ENCODE measurements around the gene TEX2. TPM values are rescaled to one million over a fixed set of nuclear protein-coding genes. Genes with fewer than 3 reads are reported as not detected.

Gene TEX2
- total and polyA plus RNA-seq, 2 donors (not counting 1 experiment from before 2014, with no cell fraction given): 4.0 to 7.6 TPM

DNA sequence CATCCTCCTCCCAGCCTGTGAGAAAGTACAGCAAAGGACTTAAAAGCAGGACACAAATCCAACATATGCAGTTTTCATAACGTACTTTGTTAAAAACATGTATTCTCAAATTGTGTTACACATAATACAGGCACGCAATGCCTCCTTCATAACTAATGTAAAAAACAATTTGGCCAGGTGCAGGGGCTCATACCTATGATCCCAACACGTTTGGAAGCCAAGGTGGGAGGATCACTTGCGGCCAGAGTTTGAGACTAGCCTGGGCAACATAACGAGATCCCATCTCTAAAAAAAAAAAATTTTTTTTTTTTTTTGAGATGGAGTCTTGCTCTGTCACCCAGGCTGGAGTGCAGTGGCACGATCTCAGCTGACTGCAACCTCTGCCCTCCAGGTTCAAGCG, 20.4 kb downstream of the TEX2 start:
- no peak overlapping the region for H3K4me3 ChIP-seq (ENCODE audit: control extremely low read depth in 1 of 5, extremely low read depth in 1 of 5, insufficient read depth in 1 of 5, low read depth in 2 of 5, low read length in 4 of 5)
- H3K27me3 ChIP-seq (replicated peaks in 1 of 4; ENCODE audit: control extremely low read depth in 1 of 4, control insufficient read depth in 3 of 4, insufficient read depth in 4 of 4, low read length in 3 of 4): no peaks in the 10 kb centered on the region
- H3K4me1 ChIP-seq (ENCODE audit: control insufficient read depth in 2 of 2, insufficient read depth in 2 of 2, low read length in 2 of 2): no peaks in the 10 kb centered on the region
- no peak overlapping the region for H3K27ac Mint-ChIP-seq
- H3K27ac ChIP-seq (ENCODE audit: low read length in 2 of 2): no peak overlapping the region
- H3K79me2 ChIP-seq (ENCODE audit: control insufficient read depth, insufficient read depth, low read length): peaks cover 3% of the 10 kb centered on the region
- no peak overlapping the region for H3K4me2 ChIP-seq (replicated peaks; ENCODE audit: low read depth, low read length, poor library complexity, severe bottlenecking)
- H3K9me3 Mint-ChIP-seq (ENCODE audit: insufficient read depth): no peaks in the 10 kb centered on the region
- no peak overlapping the region for H2AFZ ChIP-seq (ENCODE audit: insufficient read depth, low read depth, low read length, poor library complexity, severe bottlenecking)
- no peaks in the 10 kb centered on the region for H3K9me3 ChIP-seq (ENCODE audit: control extremely low read depth in 1 of 3, control insufficient read depth in 2 of 3, insufficient read depth in 1 of 3, low read length in 2 of 3)
- no peak overlapping the region for H3K9ac ChIP-seq (ENCODE audit: low read length)
- WGBS (ENCODE audit: insufficient coverage): 100% methylated on average over 5 of the region's 7 CpGs
- H4K20me1 ChIP-seq (ENCODE audit: control insufficient read depth, insufficient read depth, low read length, poor library complexity, severe bottlenecking): no peaks in the 10 kb centered on the region
- H3K36me3 ChIP-seq (replicated peaks in 1 of 2; ENCODE audit: control extremely low read depth in 1 of 2, control insufficient read depth in 1 of 2, extremely low read depth in 1 of 2, insufficient read depth in 2 of 2, low read length in 1 of 2): no peaks in the 10 kb centered on the region
- no peak overlapping the region for H3K4me3 Mint-ChIP-seq
- DNase-seq (no peak), ATAC-seq (ENCODE audit: low read depth) (no peak)
- POLR2A ChIA-PET: no interaction called here
- TF ChIP-seq EZH2 (IDR thresholded peaks at IDR 0.05; ENCODE audit: borderline replicate concordance, insufficient read depth, low read depth, low read length, poor library complexity, severe bottlenecking): no peak
- TF ChIP-seq, protein P1, sequence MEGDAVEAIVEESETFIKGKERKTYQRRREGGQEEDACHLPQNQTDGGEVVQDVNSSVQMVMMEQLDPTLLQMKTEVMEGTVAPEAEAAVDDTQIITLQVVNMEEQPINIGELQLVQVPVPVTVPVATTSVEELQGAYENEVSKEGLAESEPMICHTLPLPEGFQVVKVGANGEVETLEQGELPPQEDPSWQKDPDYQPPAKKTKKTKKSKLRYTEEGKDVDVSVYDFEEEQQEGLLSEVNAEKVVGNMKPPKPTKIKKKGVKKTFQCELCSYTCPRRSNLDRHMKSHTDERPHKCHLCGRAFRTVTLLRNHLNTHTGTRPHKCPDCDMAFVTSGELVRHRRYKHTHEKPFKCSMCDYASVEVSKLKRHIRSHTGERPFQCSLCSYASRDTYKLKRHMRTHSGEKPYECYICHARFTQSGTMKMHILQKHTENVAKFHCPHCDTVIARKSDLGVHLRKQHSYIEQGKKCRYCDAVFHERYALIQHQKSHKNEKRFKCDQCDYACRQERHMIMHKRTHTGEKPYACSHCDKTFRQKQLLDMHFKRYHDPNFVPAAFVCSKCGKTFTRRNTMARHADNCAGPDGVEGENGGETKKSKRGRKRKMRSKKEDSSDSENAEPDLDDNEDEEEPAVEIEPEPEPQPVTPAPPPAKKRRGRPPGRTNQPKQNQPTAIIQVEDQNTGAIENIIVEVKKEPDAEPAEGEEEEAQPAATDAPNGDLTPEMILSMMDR (IDR thresholded peaks at IDR 0.05): no peak
- no peaks in the 10 kb centered on the region for H3K27me3 Mint-ChIP-seq
- intact Hi-C loops (cut with micrococcal nuclease): no loop called here
- CTCF ChIA-PET: no interaction called here
- H3K4me1 Mint-ChIP-seq: peaks cover 1% of the 10 kb centered on the region

DNA sequence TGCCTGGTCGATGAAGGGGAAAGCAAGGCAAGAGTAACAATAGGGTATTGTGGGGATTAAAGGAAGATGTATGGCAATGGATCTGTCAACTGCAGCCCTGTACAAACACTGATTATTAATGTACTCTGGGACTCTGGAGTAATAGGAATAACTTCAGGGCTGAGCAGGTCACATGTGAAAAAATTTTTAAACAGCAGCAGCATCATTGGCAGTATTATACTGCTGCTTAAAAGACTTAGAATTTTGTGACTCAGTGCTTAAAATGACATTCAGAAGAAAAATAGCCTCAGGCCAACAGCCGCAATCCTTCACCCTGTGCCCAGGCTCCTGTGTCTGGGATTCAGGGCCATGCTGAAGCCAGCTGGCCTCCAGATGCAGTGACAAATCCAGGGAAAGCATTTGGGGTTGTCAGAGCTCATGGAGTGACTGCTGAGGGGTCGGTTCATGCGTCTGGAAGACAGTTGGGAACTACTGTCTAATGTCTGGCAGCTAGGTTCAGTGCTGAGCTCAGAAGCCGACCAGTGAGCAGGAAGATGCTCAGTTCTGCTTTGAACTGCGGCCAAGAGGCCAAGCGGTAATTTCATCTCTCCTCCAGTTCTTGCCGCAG, 22.2 kb downstream of the TEX2 start:
- Histone ChIP-seq H3K79me2 (ENCODE audit: control insufficient read depth, insufficient read depth, low read length) (no peaks in the 10 kb centered on the region), H3K4me3 (ENCODE audit: control extremely low read depth in 1 of 5, extremely low read depth in 1 of 5, insufficient read depth in 1 of 5, low read depth in 2 of 5, low read length in 4 of 5) (no peak overlapping the region), H3K27me3 (replicated peaks in 1 of 4; ENCODE audit: control extremely low read depth in 1 of 4, control insufficient read depth in 3 of 4, insufficient read depth in 4 of 4, low read length in 3 of 4) (no peaks in the 10 kb centered on the region), H2AFZ (ENCODE audit: insufficient read depth, low read depth, low read length, poor library complexity, severe bottlenecking) (no peak overlapping the region), H3K9me3 (ENCODE audit: control extremely low read depth in 1 of 3, control insufficient read depth in 2 of 3, insufficient read depth in 1 of 3, low read length in 2 of 3) (no peaks in the 10 kb centered on the region), H3K27ac (ENCODE audit: low read length in 2 of 2) (no peak overlapping the region), H3K4me2 (replicated peaks; ENCODE audit: low read depth, low read length, poor library complexity, severe bottlenecking) (no peak overlapping the region), H4K20me1 (ENCODE audit: control insufficient read depth, insufficient read depth, low read length, poor library complexity, severe bottlenecking) (no peaks in the 10 kb centered on the region), H3K9ac (ENCODE audit: low read length) (no peak overlapping the region), H3K36me3 (replicated peaks in 1 of 2; ENCODE audit: control extremely low read depth in 1 of 2, control insufficient read depth in 1 of 2, extremely low read depth in 1 of 2, insufficient read depth in 2 of 2, low read length in 1 of 2) (no peaks in the 10 kb centered on the region), H3K4me1 (ENCODE audit: control insufficient read depth in 2 of 2, insufficient read depth in 2 of 2, low read length in 2 of 2) (no peaks in the 10 kb centered on the region)
- DNase-seq (no peak), ATAC-seq (ENCODE audit: low read depth) (no peak)
- Mint-ChIP-seq H3K9me3 (ENCODE audit: insufficient read depth) (no peaks in the 10 kb centered on the region), H3K27ac (no peak overlapping the region), H3K4me1 (peaks cover 1% of the 10 kb centered on the region), H3K27me3 (no peaks in the 10 kb centered on the region), H3K4me3 (no peak overlapping the region)
- intact Hi-C loops (cut with micrococcal nuclease): no loop called here
- CTCF ChIA-PET: interaction anchor here (0.8 kb wide), 1 partner anchor 250 kb away, joined by 3 read pairs; no protein-coding TSS in a partner anchor
- POLR2A ChIA-PET: no interaction called here
- 75% methylated on average over 6 of the region's 8 CpGs for WGBS (ENCODE audit: insufficient coverage)
- TF ChIP-seq, protein P1 (IDR thresholded peaks at IDR 0.05): no peak
- no peak for TF ChIP-seq EZH2 (IDR thresholded peaks at IDR 0.05; ENCODE audit: borderline replicate concordance, insufficient read depth, low read depth, low read length, poor library complexity, severe bottlenecking)
